Mucosa of descending colon (tissue), 3 donors: ENCODE results near the gene FOXP1. TPM values are rescaled to one million over a fixed set of nuclear protein-coding genes. Genes with fewer than 3 reads are reported as not detected.
A peak's percentile ranks its signal among the peaks of the same experiment; 100 is the strongest.

Source experiments
- ATAC-seq: fragments of 200-7000 bp; cut with Tn5 transposase; one replicate; pipeline ENCODE4 v1.9.1; 2020; ENCODE audit warnings: mild to moderate bottlenecking, moderate library complexity
- DNase-seq, 3 donors: peaks; one replicate each; pipeline ENCODE4 v3.0.0-alpha.2; 2020
- H3K36me3 ChIP-seq: fragments of 200-600 bp; one replicate; pipeline ENCODE4 v1.8.0; 2021; ENCODE audit warnings: low read depth, mild to moderate bottlenecking
- H3K4me1 ChIP-seq: fragments of 200-600 bp; one replicate; pipeline ENCODE4 v1.8.0; 2021; ENCODE audit warnings: low read depth, mild to moderate bottlenecking
- H3K4me3 ChIP-seq: fragments of 200-600 bp; one replicate; pipeline ENCODE4 v1.8.0; 2021; ENCODE audit warnings: mild to moderate bottlenecking
- H3K9me3 ChIP-seq: fragments of 200-600 bp; one replicate; pipeline ENCODE4 v1.8.0; 2021; ENCODE audit warnings: mild to moderate bottlenecking
- intact Hi-C, 2 donors: fragments of 100-400 bp; cut with DNase I in 1 of 2; cut with micrococcal nuclease in 1 of 2; formaldehyde crosslinking; loops; one replicate each; pipeline versions ENCODE4 v1.11.0 to v1.11.1; 2022; cut with DNase I, micrococcal nuclease
- total RNA-seq, 3 donors: library from RNA; stranded (reverse); fragmentation: NEBNext Ultra II Directional in 2 of 3; extraction: Animal tissue kit (Norgen Biotek cat#: 25700) in 2 of 3; gene quantifications; one replicate each; pipeline versions ENCODE4 v1.2.1 to v1.2.4, GENCODE V29; 2021 to 2023
- TF ChIP-seq, protein P1 (sequence below): fragments of 200-600 bp; IDR thresholded peaks from one replicate; pipeline ENCODE4 v1.8.0; 2022; ENCODE audit warnings: antibody characterized with exemption, mild to moderate bottlenecking
- donor health status: DM: no; HTN: no; CAD: no; lungs with moderate emphysema.
- donor health status: DM: no; HTN: no; CAD: no.
- donor health status: DM: no; HTN: yes; CAD: no.

The FOXP1 gene
- total RNA-seq, 3 donors from 2014 or later: 133 to 217 (median 214) TPM

DNA sequence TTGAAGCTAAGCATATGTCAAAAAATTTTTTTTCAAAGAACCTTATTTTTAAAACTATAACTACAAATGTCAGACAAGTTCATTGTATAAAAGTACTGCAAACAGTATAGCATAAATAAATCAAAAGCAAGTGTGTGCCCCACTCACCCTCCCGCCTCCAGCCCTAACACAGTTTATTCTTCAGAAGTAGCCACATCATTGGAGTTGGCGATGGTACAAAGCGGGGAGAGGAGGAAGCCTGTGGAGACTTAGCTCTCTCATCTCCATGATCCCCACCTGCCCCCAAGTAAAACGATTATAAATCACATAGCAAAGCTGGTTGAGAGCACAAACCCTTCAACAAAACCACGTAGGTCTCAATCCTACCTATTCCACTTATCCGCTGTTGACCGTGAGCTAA lies 33.6 kb downstream of the FOXP1 start:
- Histone ChIP-seq H3K36me3 (no peaks in the 10 kb centered on the region), H3K4me3 (no peak overlapping the region), H3K9me3 (no peaks in the 10 kb centered on the region), H3K4me1 (no peaks in the 10 kb centered on the region)
- DNase-seq (no peak), ATAC-seq (no peak)
- TF ChIP-seq, protein P1, sequence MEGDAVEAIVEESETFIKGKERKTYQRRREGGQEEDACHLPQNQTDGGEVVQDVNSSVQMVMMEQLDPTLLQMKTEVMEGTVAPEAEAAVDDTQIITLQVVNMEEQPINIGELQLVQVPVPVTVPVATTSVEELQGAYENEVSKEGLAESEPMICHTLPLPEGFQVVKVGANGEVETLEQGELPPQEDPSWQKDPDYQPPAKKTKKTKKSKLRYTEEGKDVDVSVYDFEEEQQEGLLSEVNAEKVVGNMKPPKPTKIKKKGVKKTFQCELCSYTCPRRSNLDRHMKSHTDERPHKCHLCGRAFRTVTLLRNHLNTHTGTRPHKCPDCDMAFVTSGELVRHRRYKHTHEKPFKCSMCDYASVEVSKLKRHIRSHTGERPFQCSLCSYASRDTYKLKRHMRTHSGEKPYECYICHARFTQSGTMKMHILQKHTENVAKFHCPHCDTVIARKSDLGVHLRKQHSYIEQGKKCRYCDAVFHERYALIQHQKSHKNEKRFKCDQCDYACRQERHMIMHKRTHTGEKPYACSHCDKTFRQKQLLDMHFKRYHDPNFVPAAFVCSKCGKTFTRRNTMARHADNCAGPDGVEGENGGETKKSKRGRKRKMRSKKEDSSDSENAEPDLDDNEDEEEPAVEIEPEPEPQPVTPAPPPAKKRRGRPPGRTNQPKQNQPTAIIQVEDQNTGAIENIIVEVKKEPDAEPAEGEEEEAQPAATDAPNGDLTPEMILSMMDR: no peak
- intact Hi-C loops: no loop called here

DNA sequence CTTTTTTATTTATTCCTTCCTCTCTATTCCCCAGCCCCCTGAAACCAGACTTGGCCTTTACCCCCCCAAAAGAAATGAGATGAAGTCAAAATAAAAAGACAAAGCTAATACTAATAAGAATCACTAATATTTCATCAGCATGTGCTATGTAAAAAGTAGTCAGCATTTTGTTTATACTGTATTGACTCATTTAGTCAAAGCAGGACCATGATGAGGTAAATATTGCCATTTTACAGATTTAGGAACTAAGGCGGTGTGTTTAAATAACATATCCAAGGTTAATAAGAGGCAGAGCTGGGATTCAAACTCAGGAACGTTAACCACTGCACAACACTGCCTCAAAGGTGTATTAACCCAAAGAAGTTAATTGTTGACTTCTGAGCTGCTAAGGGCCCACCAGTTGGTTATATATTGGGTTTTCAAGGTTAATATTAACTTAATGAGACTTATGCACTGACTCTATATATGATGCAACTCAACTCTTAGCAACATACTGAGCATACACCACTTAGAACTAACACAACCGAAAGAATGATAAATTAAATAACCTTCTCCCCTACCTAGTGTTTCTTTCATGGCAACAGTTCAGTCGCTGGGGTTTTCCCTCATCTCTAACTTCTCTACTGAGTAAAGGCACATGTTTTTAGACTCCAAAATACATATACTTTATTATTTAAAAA lies 34.7 kb downstream of the FOXP1 start:
- no peak for DNase-seq

DNA sequence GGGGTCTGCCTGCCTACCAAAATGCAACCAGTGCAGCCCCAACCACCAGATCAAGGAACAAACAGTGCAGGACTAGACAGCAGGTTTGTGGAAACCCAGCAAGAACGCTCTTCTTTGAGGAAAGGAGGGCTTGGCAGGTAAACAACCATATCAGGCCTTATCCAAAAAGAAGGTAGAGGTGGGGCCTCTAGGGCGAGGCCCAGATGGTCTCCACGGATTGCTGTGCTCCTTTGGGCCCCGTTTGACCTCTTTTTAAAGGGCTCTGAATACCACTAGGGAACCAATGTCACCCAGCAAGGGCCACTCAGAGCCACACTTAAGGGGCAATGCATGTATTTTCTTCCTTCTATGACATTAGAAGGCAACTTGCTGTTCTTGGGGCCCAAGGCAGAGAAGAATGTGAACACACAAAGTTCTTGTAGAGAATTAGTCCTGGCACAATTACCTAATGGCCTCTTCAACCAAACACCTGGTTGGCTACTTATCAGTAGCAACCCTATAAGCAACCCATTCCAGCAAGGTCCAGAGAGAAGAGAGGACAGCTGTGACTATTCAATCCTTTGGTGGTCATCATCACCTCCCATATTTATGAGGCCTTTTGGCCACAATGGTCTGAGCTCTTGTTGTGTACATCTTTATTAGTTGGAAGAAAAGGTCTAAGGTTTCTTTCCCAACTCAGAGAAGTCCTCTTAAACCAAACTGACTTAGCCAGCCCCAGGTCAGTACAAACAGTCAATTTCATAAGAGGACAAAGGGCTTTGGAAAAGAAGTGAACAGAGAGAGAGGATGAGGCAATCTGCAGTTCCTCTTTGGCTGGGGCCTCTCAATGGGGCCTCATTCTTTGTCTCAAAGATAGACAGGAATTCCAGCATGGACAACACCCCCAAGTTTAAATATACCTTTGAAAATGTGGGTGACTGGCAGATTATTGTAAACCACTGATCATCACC lies 36.0 kb downstream of the FOXP1 start:
- H3K4me1 ChIP-seq: peaks cover 7% of the 10 kb centered on the region
- intact Hi-C loops: no loop called here
- DNase-seq (no peak), ATAC-seq (peak; percentile 69)
- no peaks in the 10 kb centered on the region for H3K36me3 ChIP-seq
- TF ChIP-seq, protein P1: no peak
- no peak overlapping the region for H3K4me3 ChIP-seq
- no peaks in the 10 kb centered on the region for H3K9me3 ChIP-seq

More for the DNA sequence above, 34.7 kb downstream of the FOXP1 start:
- intact Hi-C loops: no loop called here
- Histone ChIP-seq H3K4me3 (no peak overlapping the region), H3K4me1 (no peaks in the 10 kb centered on the region), H3K36me3 (no peaks in the 10 kb centered on the region), H3K9me3 (no peaks in the 10 kb centered on the region)
- no peak for ATAC-seq
- TF ChIP-seq, protein P1: no peak

DNA sequence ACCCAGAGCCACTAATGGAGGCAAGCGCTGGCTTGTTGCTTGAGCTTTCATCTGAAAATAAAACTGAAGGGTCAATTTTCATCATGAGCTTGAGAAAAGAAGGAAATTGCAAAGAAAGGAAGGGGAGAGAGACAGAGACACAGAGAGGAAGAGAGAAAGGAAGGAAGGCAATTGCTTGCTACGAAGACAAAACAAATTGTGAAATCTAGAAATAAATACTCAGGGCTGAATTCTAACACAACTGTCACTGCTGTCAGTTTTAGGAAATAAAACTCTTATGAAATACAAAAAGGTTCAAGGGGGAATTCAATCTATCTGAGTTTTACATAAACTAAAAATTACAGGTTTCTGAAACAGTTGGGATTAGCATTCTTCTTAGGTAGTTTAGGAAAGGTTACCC lies 36.7 kb downstream of the FOXP1 start:
- TF ChIP-seq, protein P1: no peak
- intact Hi-C loops: no loop called here
- Histone ChIP-seq H3K4me1 (peaks cover 10% of the 10 kb centered on the region), H3K4me3 (no peak overlapping the region), H3K9me3 (no peaks in the 10 kb centered on the region), H3K36me3 (no peaks in the 10 kb centered on the region)
- ATAC-seq (no peak), DNase-seq (no peak)

DNA sequence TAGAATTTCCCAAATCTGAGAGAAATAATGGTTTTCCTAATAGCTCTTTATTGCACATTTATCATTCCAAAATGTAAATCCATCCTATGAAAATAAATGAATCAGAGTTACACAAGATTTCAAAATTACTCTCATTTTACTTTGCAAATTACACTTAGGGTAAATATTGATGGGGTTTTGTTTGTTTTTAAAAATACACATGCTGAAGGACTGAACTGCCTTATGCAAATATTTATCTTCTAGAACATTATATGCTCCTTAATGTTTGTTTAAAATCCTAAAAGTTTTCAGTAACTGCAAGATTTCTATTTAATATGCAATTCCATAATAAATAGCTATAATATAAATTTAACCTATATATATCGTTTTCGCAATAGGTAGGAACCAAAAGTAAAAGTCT lies 38.2 kb downstream of the FOXP1 start:
- TF ChIP-seq, protein P1: no peak
- H3K9me3 ChIP-seq: no peaks in the 10 kb centered on the region
- H3K4me1 ChIP-seq: peaks cover 14% of the 10 kb centered on the region
- H3K4me3 ChIP-seq: no peak overlapping the region
- intact Hi-C loops: no loop called here
- DNase-seq (no peak), ATAC-seq (no peak)
- H3K36me3 ChIP-seq: no peaks in the 10 kb centered on the region
